GM21423 (cell line): ENCODE results near the gene BRD4.
"Not testable (repeated sequence)": the region's sequence is repeated elsewhere in the genome, so short reads cannot be mapped to it uniquely, and the experiment has no call there.

Experiments used
- ATAC-seq: cut with Tn5 transposase; IDR thresholded peaks from one replicate; pipeline ENCODE4 v1.9.1; 2021; ENCODE audit warnings: mild to moderate bottlenecking, moderate library complexity; ENCODE audit not compliant: unreplicated experiment

Gene BRD4

GRCh38 chr19:15332311-15332996 is at the start of gene BRD4:
BRD4 (minus strand) TSS chr19:15332539; CDS start chr19:15273099, 59,440 bp downstream.
- ATAC-seq, result peak; percentile 47

GRCh38 chr19:15381864-15382263 is 49.5 kb upstream of the BRD4 start:
- ATAC-seq, result no peak

GRCh38 chr19:15381429-15381828 is 49.1 kb upstream of the BRD4 start:
- no peak for ATAC-seq

GRCh38 chr19:15379999-15380647 is 47.8 kb upstream of the BRD4 start:
- ATAC-seq, result peak; percentile 15

- peak; percentile 87 for ATAC-seq
Measured at GRCh38 chr19:15379083-15379998, 47.0 kb upstream of the BRD4 start, which contains the start of gene AKAP8. AKAP8 (minus strand) TSS chr19:15379787; CDS start chr19:15379731, 56 bp downstream.

- no peak for ATAC-seq
Measured at GRCh38 chr19:15378534-15379082, 46.3 kb upstream of the BRD4 start.

- ATAC-seq, result no peak
Measured at GRCh38 chr19:15374796-15375440, 42.6 kb upstream of the BRD4 start.

- ATAC-seq, result no peak
Measured at GRCh38 chr19:15374105-15374651, 41.8 kb upstream of the BRD4 start.

- ATAC-seq, result no peak
Measured at GRCh38 chr19:15373644-15374043, 41.3 kb upstream of the BRD4 start.

- no peak for ATAC-seq
Measured at GRCh38 chr19:15372891-15373301, 40.6 kb upstream of the BRD4 start.

GRCh38 chr19:15372470-15372869 is 40.1 kb upstream of the BRD4 start:
- no peak for ATAC-seq

- ATAC-seq, result no peak
Measured at GRCh38 chr19:15371786-15372380, 39.5 kb upstream of the BRD4 start.

- no peak for ATAC-seq
Measured at GRCh38 chr19:15371119-15371518, 38.8 kb upstream of the BRD4 start.

GRCh38 chr19:15369594-15369891 is 37.2 kb upstream of the BRD4 start:
- no peak for ATAC-seq

- ATAC-seq, result no peak
Measured at GRCh38 chr19:15368798-15369593, 36.7 kb upstream of the BRD4 start.

- no peak for ATAC-seq
Measured at GRCh38 chr19:15368051-15368632, 35.8 kb upstream of the BRD4 start.

GRCh38 chr19:15367439-15367838 is 35.1 kb upstream of the BRD4 start:
- ATAC-seq, result no peak

- no peak for ATAC-seq
Measured at GRCh38 chr19:15365264-15365663, 32.9 kb upstream of the BRD4 start.

GRCh38 chr19:15363791-15364190 is 31.5 kb upstream of the BRD4 start:
- not testable (repeated sequence) for ATAC-seq
